PC-3 (cell line): ENCODE data around the gene HDGFL3. TPM values are rescaled to one million over a fixed set of nuclear protein-coding genes. Genes with fewer than 3 reads are reported as not detected.

Experiments
- ATAC-seq: fragments of 200-7000 bp; cut with Tn5 transposase; 2 replicates; pipeline ENCODE4 v1.9.1; 2020; ENCODE audit warnings: mild to moderate bottlenecking, moderate library complexity
- BruUV-seq: library from RNA; stranded (reverse); fragments of 400-500 nt; replicated peaks from 2 replicates; lab custom pipeline; 2021; lab: Mats Ljungman, UMichigan
- CTCF ChIA-PET: fragments of 300-600 bp; sonication (Branson Sonifier 250); formaldehyde crosslinking; loops from one replicate; lab custom pipeline; 2022; ENCODE audit warnings: antibody characterized with exemption; lab: Charles Lee
- POLR2A ChIA-PET: fragments of 300-600 bp; sonication (Branson Sonifier 250); formaldehyde crosslinking; loops from one replicate; lab custom pipeline; 2022; ENCODE audit warnings: antibody characterized with exemption; ENCODE audit not compliant: unreplicated experiment; lab: Charles Lee
- DNase-seq: peaks from one replicate; pipeline ENCODE4 v3.0.0-alpha.2; 2015
- H2AFZ ChIP-seq: fragments of 300-600 bp; sonication (generic); 2 replicates; pipeline ENCODE4 v1.6.0; 2016; ENCODE audit warnings: antibody characterized with exemption, low read length
- H3F3A ChIP-seq: fragments of 300-600 bp; sonication (generic); one replicate; pipeline ENCODE4 v1.6.0; 2017; ENCODE audit warnings: antibody characterized with exemption, low read length, control low read depth, mild to moderate bottlenecking; ENCODE audit not compliant: unreplicated experiment
- H3K27ac ChIP-seq: fragments of 300-600 bp; sonication (generic); 2 replicates; pipeline ENCODE4 v1.5.1; 2016; ENCODE audit warnings: mild to moderate bottlenecking, low read length
- H3K27me3 ChIP-seq: fragments of 300-600 bp; sonication (generic); 2 replicates; pipeline ENCODE4 v1.6.1; 2016; ENCODE audit warnings: low read length, mixed read lengths
- H3K36me3 ChIP-seq: fragments of 300-600 bp; sonication (generic); 2 replicates; pipeline ENCODE4 v1.6.1; 2016; ENCODE audit warnings: low read depth, mixed run types, low read length, mixed read lengths
- H3K4me1 ChIP-seq: fragments of 300-600 bp; sonication (generic); 2 replicates; pipeline ENCODE4 v1.5.1; 2016; ENCODE audit warnings: low read length; ENCODE audit not compliant: insufficient read depth
- H3K4me2 ChIP-seq: fragments of 300-600 bp; sonication (generic); 2 replicates; pipeline ENCODE4 v1.6.0; 2016; ENCODE audit warnings: low read length
- H3K4me3 ChIP-seq: fragments of 300-600 bp; sonication (generic); 2 replicates; pipeline ENCODE4 v1.5.1; 2016; ENCODE audit warnings: mild to moderate bottlenecking, low read length, mixed read lengths
- H3K79me2 ChIP-seq: fragments of 300-600 bp; sonication (generic); 2 replicates; pipeline ENCODE4 v1.6.1; 2017; ENCODE audit warnings: low read length, mixed read lengths
- H3K9ac ChIP-seq: fragments of 300-600 bp; sonication (generic); 2 replicates; pipeline ENCODE4 v1.6.0; 2016; ENCODE audit warnings: mild to moderate bottlenecking, low read length
- H3K9me2 ChIP-seq: fragments of 300-600 bp; sonication (generic); replicated peaks from 2 replicates; pipeline ENCODE4 v1.6.1; 2016; ENCODE audit warnings: mixed run types, low read length, mixed read lengths
- H3K9me3 ChIP-seq: fragments of 300-600 bp; sonication (generic); 2 replicates; pipeline ENCODE4 v1.6.1; 2016; ENCODE audit warnings: low read length, mixed read lengths
- H4K20me1 ChIP-seq: fragments of 300-600 bp; sonication (generic); 2 replicates; pipeline ENCODE4 v1.6.1; 2016; ENCODE audit warnings: low read length, mixed read lengths
- EZH2 ChIP-seq: fragments of 300-600 bp; sonication (generic); IDR thresholded peaks from one replicate; pipeline ENCODE4 v1.6.1; 2017; ENCODE audit warnings: antibody characterized with exemption, mild to moderate bottlenecking, low read length; ENCODE audit not compliant: unreplicated experiment
- EZH2phosphoT487 ChIP-seq: fragments of 300-600 bp; sonication (generic); IDR thresholded peaks from 2 replicates; pipeline ENCODE4 v1.6.1; 2018; ENCODE audit warnings: mild to moderate bottlenecking, antibody characterized with exemption, low read length, borderline replicate concordance
- intact Hi-C: fragments of 100-400 bp; cut with micrococcal nuclease; formaldehyde crosslinking; loops from 2 replicates; pipeline ENCODE4 v1.9.0; 2023
- total RNA-seq: library from RNA; depleted of rRNA; stranded (reverse); fragments of >200 nt; gene quantifications from 2 replicates; pipeline ENCODE4 v1.2.3, GENCODE V29; 2014
- TF ChIP-seq, protein P1 (sequence below): fragments of 300-600 bp; sonication (generic); conservative IDR thresholded peaks from 2 replicates; pipeline ENCODE4 v1.5.1; 2017; ENCODE audit warnings: antibody characterized with exemption, low read depth, mild to moderate bottlenecking, low read length

Gene HDGFL3
- total RNA-seq, 1 experiment from 2014 or later, result 38.4 TPM

DNA sequence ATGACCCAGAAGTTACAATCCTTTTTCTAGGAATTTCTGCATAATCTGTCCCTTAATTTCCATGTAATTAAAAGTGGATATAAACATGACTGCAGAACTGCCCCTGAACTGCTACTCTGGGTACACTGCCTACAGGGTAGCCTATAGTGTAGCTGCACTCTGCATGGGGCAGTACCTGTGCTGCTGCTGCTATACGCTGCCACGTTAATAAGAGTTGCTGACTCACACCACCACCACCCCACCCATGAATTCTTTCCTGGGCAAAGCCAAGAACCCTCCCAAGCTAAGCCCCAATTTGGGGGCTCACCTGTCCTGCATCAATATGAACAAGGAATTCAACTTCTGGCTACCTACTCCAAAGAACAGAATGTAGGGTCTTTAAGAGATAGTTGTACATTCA lies 13.9 kb downstream of the HDGFL3 start:
- no peaks in the 10 kb centered on the region for H3K27me3 ChIP-seq
- BruUV-seq, result no TSS peak
- H3K4me1 ChIP-seq, result peaks cover 5% of the 10 kb centered on the region
- H3K9me3 ChIP-seq, result no peaks in the 10 kb centered on the region
- H3K27ac ChIP-seq, result no peak overlapping the region
- no peaks in the 10 kb centered on the region for H3K36me3 ChIP-seq
- no peaks in the 10 kb centered on the region for H3F3A ChIP-seq
- H3K79me2 ChIP-seq, result peaks cover 82% of the 10 kb centered on the region
- intact Hi-C loops, result no loop called here
- H4K20me1 ChIP-seq, result no peaks in the 10 kb centered on the region; the same call in 1 of the 2 replicates
- no peaks in the 10 kb centered on the region for H3K9me2 ChIP-seq
- TF ChIP-seq, protein P1, sequence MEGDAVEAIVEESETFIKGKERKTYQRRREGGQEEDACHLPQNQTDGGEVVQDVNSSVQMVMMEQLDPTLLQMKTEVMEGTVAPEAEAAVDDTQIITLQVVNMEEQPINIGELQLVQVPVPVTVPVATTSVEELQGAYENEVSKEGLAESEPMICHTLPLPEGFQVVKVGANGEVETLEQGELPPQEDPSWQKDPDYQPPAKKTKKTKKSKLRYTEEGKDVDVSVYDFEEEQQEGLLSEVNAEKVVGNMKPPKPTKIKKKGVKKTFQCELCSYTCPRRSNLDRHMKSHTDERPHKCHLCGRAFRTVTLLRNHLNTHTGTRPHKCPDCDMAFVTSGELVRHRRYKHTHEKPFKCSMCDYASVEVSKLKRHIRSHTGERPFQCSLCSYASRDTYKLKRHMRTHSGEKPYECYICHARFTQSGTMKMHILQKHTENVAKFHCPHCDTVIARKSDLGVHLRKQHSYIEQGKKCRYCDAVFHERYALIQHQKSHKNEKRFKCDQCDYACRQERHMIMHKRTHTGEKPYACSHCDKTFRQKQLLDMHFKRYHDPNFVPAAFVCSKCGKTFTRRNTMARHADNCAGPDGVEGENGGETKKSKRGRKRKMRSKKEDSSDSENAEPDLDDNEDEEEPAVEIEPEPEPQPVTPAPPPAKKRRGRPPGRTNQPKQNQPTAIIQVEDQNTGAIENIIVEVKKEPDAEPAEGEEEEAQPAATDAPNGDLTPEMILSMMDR, result no peak
- TF ChIP-seq EZH2 (no peak), EZH2phosphoT487 (no peak)
- no peak for DNase-seq
- H3K4me3 ChIP-seq, result no peak overlapping the region
- ChIA-PET POLR2A (no interaction called here), CTCF (no interaction called here)
- H2AFZ ChIP-seq, result no peak overlapping the region
- no peak overlapping the region for H3K4me2 ChIP-seq
- no peak for ATAC-seq
- H3K9ac ChIP-seq, result no peak overlapping the region

DNA sequence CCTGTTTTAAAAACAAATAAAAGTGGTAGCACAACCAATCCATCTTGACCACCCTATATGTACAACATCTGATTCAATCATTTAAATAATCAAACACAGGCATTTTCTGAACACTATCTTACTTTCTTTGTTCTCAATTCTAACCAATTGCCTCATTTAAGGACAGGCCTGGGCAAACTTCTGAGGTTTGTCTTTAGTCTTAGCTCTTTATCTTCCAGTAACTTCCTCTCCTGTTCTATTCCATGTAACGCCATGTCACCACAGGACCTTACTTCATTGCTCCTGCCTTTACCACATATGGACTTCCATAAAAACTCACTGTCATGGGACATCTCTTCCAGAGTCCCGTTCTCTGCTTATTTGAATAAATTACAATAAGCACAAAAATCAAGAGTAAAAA lies 14.9 kb downstream of the HDGFL3 start:
- peaks cover 74% of the 10 kb centered on the region for H3K79me2 ChIP-seq
- POLR2A ChIA-PET, result interaction anchor here (0.5 kb wide), 1 partner anchor 122 kb away, joined by 3 read pairs; no protein-coding TSS in a partner anchor
- no peaks in the 10 kb centered on the region for H3F3A ChIP-seq
- H3K9me3 ChIP-seq, result no peaks in the 10 kb centered on the region
- H3K4me3 ChIP-seq, result no peak overlapping the region
- no peak overlapping the region for H3K9ac ChIP-seq
- no peaks in the 10 kb centered on the region; the same call in 1 of the 2 replicates for H4K20me1 ChIP-seq
- no peaks in the 10 kb centered on the region for H3K9me2 ChIP-seq
- H3K27me3 ChIP-seq, result no peaks in the 10 kb centered on the region
- H3K36me3 ChIP-seq, result no peaks in the 10 kb centered on the region
- H3K27ac ChIP-seq, result no peak overlapping the region
- intact Hi-C loops, result no loop called here
- BruUV-seq, result no TSS peak
- ATAC-seq (no peak), DNase-seq (no peak)
- no peak overlapping the region for H2AFZ ChIP-seq
- TF ChIP-seq EZH2 (no peak), EZH2phosphoT487 (no peak)
- TF ChIP-seq, protein P1, result no peak
- H3K4me2 ChIP-seq, result no peak overlapping the region
- CTCF ChIA-PET, result no interaction called here
- H3K4me1 ChIP-seq, result peaks cover 5% of the 10 kb centered on the region

DNA sequence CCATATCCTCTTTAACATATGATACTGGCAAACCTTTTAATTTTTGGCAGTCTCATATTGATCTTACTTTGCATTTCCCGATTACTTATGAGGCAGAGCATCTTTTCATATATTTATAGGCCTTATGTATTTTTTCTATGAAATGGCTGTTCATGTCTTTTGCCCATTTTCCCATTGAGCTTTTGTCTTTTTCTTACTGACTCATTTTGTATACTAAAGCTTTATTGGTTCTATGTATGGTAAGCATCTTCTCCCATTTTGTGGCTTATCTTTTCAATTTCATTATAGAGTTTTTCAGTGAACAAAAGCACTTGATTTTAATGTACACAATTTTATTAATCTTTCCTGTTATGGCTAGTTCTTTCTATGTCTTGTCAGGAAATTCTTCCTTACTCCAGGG lies 17.2 kb downstream of the HDGFL3 start:
- no peaks in the 10 kb centered on the region for H3F3A ChIP-seq
- no peaks in the 10 kb centered on the region for H3K9me3 ChIP-seq
- intact Hi-C loops, result no loop called here
- H3K9ac ChIP-seq, result no peak overlapping the region
- no peak overlapping the region for H3K4me2 ChIP-seq
- H3K79me2 ChIP-seq, result peaks cover 59% of the 10 kb centered on the region
- ChIA-PET POLR2A (no interaction called here), CTCF (no interaction called here)
- peaks cover 5% of the 10 kb centered on the region for H3K4me1 ChIP-seq
- no peaks in the 10 kb centered on the region for H3K36me3 ChIP-seq
- H3K27me3 ChIP-seq, result no peaks in the 10 kb centered on the region
- ATAC-seq, result no peak
- no peak for DNase-seq
- H3K9me2 ChIP-seq, result no peaks in the 10 kb centered on the region
- H4K20me1 ChIP-seq, result no peaks in the 10 kb centered on the region; the same call in 1 of the 2 replicates
- H3K4me3 ChIP-seq, result no peak overlapping the region
- H3K27ac ChIP-seq, result no peak overlapping the region
- no TSS peak for BruUV-seq
- no peak overlapping the region for H2AFZ ChIP-seq
- TF ChIP-seq EZH2phosphoT487, result no peak
- TF ChIP-seq, protein P1, result no peak
- no peak for TF ChIP-seq EZH2
